OCI-LY3 (cell line): ENCODE results near the gene CHRDL1.

Source experiments
- EZH2phosphoT487 ChIP-seq: fragments of 200-600 bp; shearing (Covaris generic); IDR thresholded peaks from 2 replicates; pipeline ENCODE4 v1.6.1; 2018; ENCODE audit warnings: antibody characterized with exemption, mixed run types, low read depth
- TF ChIP-seq, protein P1 (sequence below): fragments of 200-600, 300-600 bp; sonication (generic); IDR thresholded peaks from 2 replicates; pipeline ENCODE4 v1.5.1; 2014; ENCODE audit warnings: antibody characterized with exemption, low read length, low read depth

DNA sequence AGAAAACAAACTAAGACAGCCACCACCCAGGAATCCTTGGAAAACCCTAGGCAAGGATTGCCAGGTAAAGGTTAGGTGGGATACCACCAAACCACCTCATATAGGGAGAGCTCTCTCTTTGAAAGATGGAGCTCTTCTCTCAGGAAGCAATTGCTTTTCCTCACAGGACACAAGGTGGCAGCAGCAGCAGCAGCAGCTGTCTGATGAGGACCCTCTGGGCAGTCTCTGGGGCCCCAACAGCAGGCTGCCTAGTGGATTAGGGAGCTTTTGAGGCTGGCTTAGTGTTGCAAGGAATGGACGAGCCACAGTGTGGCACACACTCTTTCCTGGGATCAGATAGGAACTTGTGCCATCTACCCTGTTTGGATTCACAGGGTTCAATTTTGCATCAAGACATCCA lies 41.4 kb upstream of the CHRDL1 start:
- TF ChIP-seq EZH2phosphoT487 = no peak
- TF ChIP-seq, protein P1, sequence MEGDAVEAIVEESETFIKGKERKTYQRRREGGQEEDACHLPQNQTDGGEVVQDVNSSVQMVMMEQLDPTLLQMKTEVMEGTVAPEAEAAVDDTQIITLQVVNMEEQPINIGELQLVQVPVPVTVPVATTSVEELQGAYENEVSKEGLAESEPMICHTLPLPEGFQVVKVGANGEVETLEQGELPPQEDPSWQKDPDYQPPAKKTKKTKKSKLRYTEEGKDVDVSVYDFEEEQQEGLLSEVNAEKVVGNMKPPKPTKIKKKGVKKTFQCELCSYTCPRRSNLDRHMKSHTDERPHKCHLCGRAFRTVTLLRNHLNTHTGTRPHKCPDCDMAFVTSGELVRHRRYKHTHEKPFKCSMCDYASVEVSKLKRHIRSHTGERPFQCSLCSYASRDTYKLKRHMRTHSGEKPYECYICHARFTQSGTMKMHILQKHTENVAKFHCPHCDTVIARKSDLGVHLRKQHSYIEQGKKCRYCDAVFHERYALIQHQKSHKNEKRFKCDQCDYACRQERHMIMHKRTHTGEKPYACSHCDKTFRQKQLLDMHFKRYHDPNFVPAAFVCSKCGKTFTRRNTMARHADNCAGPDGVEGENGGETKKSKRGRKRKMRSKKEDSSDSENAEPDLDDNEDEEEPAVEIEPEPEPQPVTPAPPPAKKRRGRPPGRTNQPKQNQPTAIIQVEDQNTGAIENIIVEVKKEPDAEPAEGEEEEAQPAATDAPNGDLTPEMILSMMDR = peak; percentile 33
